HCT116 (cell line): ENCODE results near the gene CDCP1. TPM values are rescaled to one million over a fixed set of nuclear protein-coding genes. Genes with fewer than 3 reads are reported as not detected.
A peak's percentile ranks its signal among the peaks of the same experiment; 100 is the strongest.

Source experiments
- ATAC-seq: fragments of 200-7000 bp; cut with Tn5 transposase; 2 replicates; pipeline ENCODE4 v1.9.1; 2020; ENCODE audit warnings: mild to moderate bottlenecking, moderate library complexity
- BruUV-seq: library from RNA; stranded (reverse); fragments of 400-500 nt; replicated peaks from 2 replicates; lab custom pipeline; 2021; lab: Mats Ljungman, UMichigan
- CTCF ChIA-PET: fragments of 300-600 bp; sonication (Branson Sonifier 250); formaldehyde crosslinking; loops from one replicate; lab custom pipeline; 2021; ENCODE audit warnings: antibody characterized with exemption; lab: Charles Lee
- POLR2A ChIA-PET: fragments of 300-600, 350-600 bp; sonication (Branson Sonifier 250); formaldehyde crosslinking; loops from one replicate; lab custom pipeline; 2021; ENCODE audit warnings: antibody characterized with exemption; lab: Charles Lee
- RAD21 ChIA-PET, 2 experiments: fragments of 300-600 bp; sonication (Branson Sonifier 250); formaldehyde crosslinking; loops; one replicate each; lab custom pipeline; 2023; ENCODE audit warnings: low total read pairs in 2 of 2; ENCODE audit not compliant: uncharacterized antibody in 2 of 2, unreplicated experiment in 2 of 2, low non-redundant PET in 1 of 2; lab: Charles Lee
- DNase-seq: peaks from one replicate; pipeline ENCODE4 v3.0.0-alpha.2; 2010; ENCODE audit warnings: low read depth, low spot score
- H2AFZ ChIP-seq: fragments of 200-600 bp; shearing (Covaris generic), sonication (generic); 2 replicates; pipeline ENCODE4 v1.6.1; 2017; ENCODE audit warnings: low read depth, mixed run types, mixed read lengths, antibody characterized with exemption, low read length; ENCODE audit not compliant: poor library complexity, severe bottlenecking
- H3K27ac ChIP-seq: 2 replicates; pipeline ENCODE4 v1.5.1; 2012; ENCODE audit warnings: low read depth, low read length
- H3K27me3 ChIP-seq: fragments of 200-600 bp; sonication (generic); 2 replicates; pipeline ENCODE4 v1.6.1; 2016; ENCODE audit warnings: mixed run types, low read length, mixed read lengths; ENCODE audit not compliant: insufficient read depth
- H3K36me3 ChIP-seq, 2 experiments: fragments of 200-500 bp in 1 of 2; fragments of 200-600 bp in 1 of 2; sonication (Bioruptor generic) in 1 of 2; sonication (generic) in 1 of 2; 2 replicates each; pipeline versions ENCODE4 v1.5.1 to v1.6.1; 2014 to 2016; ENCODE audit warnings: low read length in 2 of 2, inconsistent platforms in 1 of 2, mixed read lengths in 1 of 2, mixed run types in 1 of 2; ENCODE audit not compliant: insufficient read depth in 2 of 2, control insufficient read depth in 1 of 2
- H3K4me1 ChIP-seq, 2 experiments: fragments of 200-600 bp in 1 of 2; sonication (generic) in 1 of 2; 2 replicates each; pipeline versions ENCODE4 v1.5.1 to v1.6.1; 2012 to 2017; ENCODE audit warnings: low read length in 2 of 2, inconsistent platforms in 1 of 2, mild to moderate bottlenecking in 1 of 2, mixed read lengths in 1 of 2, mixed run types in 1 of 2, moderate library complexity in 1 of 2; ENCODE audit not compliant: insufficient read depth in 2 of 2, control insufficient read depth in 1 of 2
- H3K4me2 ChIP-seq: fragments of 200-600 bp; sonication (generic); 2 replicates; pipeline ENCODE4 v1.6.1; 2017; ENCODE audit warnings: mixed run types, low read length, mixed read lengths
- H3K4me3 ChIP-seq, 2 experiments: fragments of 200-600 bp in 1 of 2; sonication (generic) in 1 of 2; replicated peaks in 1 of 2; 2 replicates each; pipeline ENCODE4 v1.5.1; 2011 to 2016; ENCODE audit warnings: low read length in 2 of 2, control low read depth in 1 of 2, low read depth in 1 of 2, mild to moderate bottlenecking in 1 of 2, mixed read lengths in 1 of 2, mixed run types in 1 of 2
- H3K79me2 ChIP-seq: fragments of 200-600 bp; sonication (generic); 2 replicates; pipeline ENCODE4 v1.6.1; 2017; ENCODE audit warnings: mild to moderate bottlenecking, mixed run types, low read length, moderate library complexity, mixed read lengths; ENCODE audit not compliant: insufficient read depth
- H3K9ac ChIP-seq: fragments of 200-600 bp; sonication (generic); 2 replicates; pipeline ENCODE4 v1.6.1; 2016; ENCODE audit warnings: low read length, mixed read lengths
- H3K9me2 ChIP-seq: fragments of 200-600 bp; sonication (generic), shearing (Covaris generic); 2 replicates; pipeline ENCODE4 v1.6.1; 2017; ENCODE audit warnings: mixed run types, mild to moderate bottlenecking, moderate library complexity; ENCODE audit not compliant: insufficient read depth
- H3K9me3 ChIP-seq, 2 experiments: fragments of 200-500 bp in 1 of 2; fragments of 200-600 bp in 1 of 2; sonication (Bioruptor generic) in 1 of 2; sonication (generic) in 1 of 2; 2 replicates each; pipeline ENCODE4 v1.6.1; 2014 to 2017; ENCODE audit warnings: low read length in 2 of 2, mixed read lengths in 2 of 2, inconsistent platforms in 1 of 2, low read depth in 1 of 2, mild to moderate bottlenecking in 1 of 2, mixed run types in 1 of 2, moderate library complexity in 1 of 2; ENCODE audit not compliant: control insufficient read depth in 1 of 2, insufficient read depth in 1 of 2
- H4K20me1 ChIP-seq: fragments of 200-600 bp; sonication (generic), shearing (Covaris generic); 2 replicates; pipeline ENCODE4 v1.6.1; 2017; ENCODE audit warnings: mixed run types, mild to moderate bottlenecking, moderate library complexity; ENCODE audit not compliant: insufficient read depth
- CBX3 ChIP-seq: IDR thresholded peaks from 2 replicates; pipeline ENCODE4 v1.6.1; 2012; ENCODE audit warnings: low read depth
- CEBPB ChIP-seq: IDR thresholded peaks from 2 replicates; pipeline ENCODE4 v1.6.1; 2012; ENCODE audit warnings: low read depth
- EGR1 ChIP-seq: IDR thresholded peaks from 2 replicates; pipeline ENCODE4 v1.6.1; 2012; ENCODE audit warnings: low read depth
- EZH2 ChIP-seq: fragments of 200-600 bp; sonication (generic); IDR thresholded peaks from 2 replicates; pipeline ENCODE4 v1.6.1; 2017; ENCODE audit warnings: antibody characterized with exemption, mixed run types
- EZH2phosphoT487 ChIP-seq: fragments of 200-600 bp; IDR thresholded peaks from 2 replicates; pipeline ENCODE4 v1.6.1; 2018; ENCODE audit warnings: antibody characterized with exemption, borderline replicate concordance
- FOSL1 ChIP-seq: IDR thresholded peaks from 2 replicates; pipeline ENCODE4 v1.6.1; 2012; ENCODE audit warnings: low read depth
- JUND ChIP-seq: IDR thresholded peaks from 2 replicates; pipeline ENCODE4 v1.6.1; 2012
- POLR2A ChIP-seq: IDR thresholded peaks from 2 replicates; pipeline ENCODE4 v1.7.0; 2011; ENCODE audit warnings: borderline replicate concordance; ENCODE audit not compliant: insufficient read depth, insufficient read length; ENCODE audit errors: extremely low read depth
- POLR2AphosphoS5 ChIP-seq: IDR thresholded peaks from 2 replicates; pipeline ENCODE4 v1.6.1; 2011; ENCODE audit warnings: mild to moderate bottlenecking, low read depth, low read length, moderate library complexity
- RAD21 ChIP-seq: IDR thresholded peaks from 2 replicates; pipeline ENCODE4 v1.6.1; 2012; ENCODE audit warnings: low read depth, mild to moderate bottlenecking
- SIN3A ChIP-seq: IDR thresholded peaks from 2 replicates; pipeline ENCODE4 v1.6.1; 2012; ENCODE audit warnings: low read depth
- SRF ChIP-seq: IDR thresholded peaks from 2 replicates; pipeline ENCODE4 v1.6.1; 2012; ENCODE audit warnings: low read depth
- TCF7L2 ChIP-seq: IDR thresholded peaks from 2 replicates; pipeline ENCODE4 v1.7.0; 2011; ENCODE audit warnings: borderline replicate concordance, inconsistent platforms; ENCODE audit not compliant: insufficient read depth, insufficient read length; ENCODE audit errors: extremely low read depth
- YY1 ChIP-seq: IDR thresholded peaks from 2 replicates; pipeline ENCODE4 v1.6.1; 2011; ENCODE audit warnings: low read length, low read depth, moderate library complexity, mild to moderate bottlenecking; ENCODE audit not compliant: insufficient replicate concordance; ENCODE audit errors: extremely low read depth
- ZFX ChIP-seq: fragments of 450-650 bp; IDR thresholded peaks from 2 replicates; pipeline ENCODE4 v1.6.1; 2017
- ZNF274 ChIP-seq: fragments of 200-500 bp; sonication (Bioruptor generic); IDR thresholded peaks from 2 replicates; pipeline ENCODE4 v1.6.1; 2014; ENCODE audit warnings: mild to moderate bottlenecking, low read depth, low read length, inconsistent platforms
- intact Hi-C: fragments of 100-400 bp; cut with micrococcal nuclease; formaldehyde crosslinking; loops from 2 replicates; pipeline ENCODE4 v1.10.0; 2022
- total RNA-seq: library from RNA; stranded (reverse); gene quantifications from one replicate; pipeline ENCODE4 v1.2.1, GENCODE V29; 2021; ENCODE audit not compliant: unreplicated experiment
- TF ChIP-seq, protein P1 (sequence below): IDR thresholded peaks from 2 replicates; pipeline ENCODE4 v1.6.1; 2012
- TF ChIP-seq, protein P2 (sequence below), 3 experiments: fragments of 200-600 bp in 1 of 3; sonication (generic) in 1 of 3; IDR thresholded peaks in 2 of 3; conservative IDR thresholded peaks in 1 of 3; 2 replicates each; pipeline ENCODE4 v1.5.1; 2012 to 2017; ENCODE audit warnings: low read depth in 2 of 3, low read length in 2 of 3, antibody characterized with exemption in 1 of 3, borderline replicate concordance in 1 of 3, control low read depth in 1 of 3, mild to moderate bottlenecking in 1 of 3, mixed read lengths in 1 of 3, mixed run types in 1 of 3, moderate library complexity in 1 of 3; ENCODE audit not compliant: insufficient read depth in 1 of 3
- TF ChIP-seq, protein P3 (sequence below): IDR thresholded peaks from 2 replicates; pipeline ENCODE4 v1.6.1; 2012
- TF ChIP-seq, protein P4 (sequence below): IDR thresholded peaks from 2 replicates; pipeline ENCODE4 v1.6.1; 2012; ENCODE audit warnings: low read depth

Gene CDCP1
- total RNA-seq, 1 experiment from 2014 or later = 196 TPM

DNA sequence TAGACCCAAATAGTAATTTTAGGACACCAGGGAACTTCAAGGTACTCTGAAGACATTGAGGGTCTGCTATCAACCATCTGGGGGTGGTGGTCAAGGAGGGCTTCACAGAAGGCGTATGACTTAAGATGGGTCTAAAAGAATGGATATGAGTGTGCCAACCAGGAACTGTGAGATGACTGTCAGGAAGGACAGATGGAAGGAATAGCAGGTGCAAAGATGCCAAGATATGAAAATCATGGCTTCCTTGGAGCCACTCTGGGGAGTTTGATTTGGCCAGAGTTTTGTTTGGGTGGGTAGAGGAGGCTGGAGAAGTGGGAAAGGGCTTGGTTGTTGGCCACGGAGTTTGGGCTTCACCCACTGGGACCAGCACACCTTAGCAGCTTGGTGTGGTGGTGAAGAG lies 21.2 kb downstream of the CDCP1 start:
- peak overlapping the region; percentile 16 to 33 for H3K4me3 ChIP-seq
- no peaks in the 10 kb centered on the region for H3K27me3 ChIP-seq
- peaks cover 89 to 100% of the 10 kb centered on the region in 2 experiments for H3K4me1 ChIP-seq
- TSS peak; percentile 55 for BruUV-seq
- ATAC-seq (no peak), DNase-seq (no peak)
- H3K9me2 ChIP-seq = no peaks in the 10 kb centered on the region
- peaks cover 100% of the 10 kb centered on the region for H3K79me2 ChIP-seq
- peak overlapping the region; percentile 61 for H3K9ac ChIP-seq
- H4K20me1 ChIP-seq = no peaks in the 10 kb centered on the region
- POLR2A ChIA-PET = interaction anchor here (1.3 to 3.7 kb wide), 4 partner anchors 9 to 74 kb away, joined by 9 to 31 read pairs (median 24); partner anchors contain the start of gene CDCP1
- intact Hi-C loops = loop anchor here (1.0 to 5.0 kb wide), 2 partner anchors 9 to 83 kb away; no protein-coding TSS in a partner anchor
- no peak overlapping the region for H2AFZ ChIP-seq
- H3K9me3 ChIP-seq = no peaks in the 10 kb centered on the region
- peak overlapping the region; percentile 91 for H3K27ac ChIP-seq
- CTCF ChIA-PET = no interaction called here
- TF ChIP-seq TCF7L2 (no peak), FOSL1 (no peak), YY1 (no peak), SRF (no peak), CBX3 (no peak), POLR2A (no peak), ZFX (no peak), SIN3A (no peak), ZNF274 (no peak), CEBPB (no peak), EZH2 (no peak), EZH2phosphoT487 (no peak), RAD21 (no peak), JUND (no peak), EGR1 (no peak), POLR2AphosphoS5 (no peak)
- TF ChIP-seq, protein P1, sequence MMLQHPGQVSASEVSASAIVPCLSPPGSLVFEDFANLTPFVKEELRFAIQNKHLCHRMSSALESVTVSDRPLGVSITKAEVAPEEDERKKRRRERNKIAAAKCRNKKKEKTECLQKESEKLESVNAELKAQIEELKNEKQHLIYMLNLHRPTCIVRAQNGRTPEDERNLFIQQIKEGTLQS = no peak
- TF ChIP-seq, protein P2, sequence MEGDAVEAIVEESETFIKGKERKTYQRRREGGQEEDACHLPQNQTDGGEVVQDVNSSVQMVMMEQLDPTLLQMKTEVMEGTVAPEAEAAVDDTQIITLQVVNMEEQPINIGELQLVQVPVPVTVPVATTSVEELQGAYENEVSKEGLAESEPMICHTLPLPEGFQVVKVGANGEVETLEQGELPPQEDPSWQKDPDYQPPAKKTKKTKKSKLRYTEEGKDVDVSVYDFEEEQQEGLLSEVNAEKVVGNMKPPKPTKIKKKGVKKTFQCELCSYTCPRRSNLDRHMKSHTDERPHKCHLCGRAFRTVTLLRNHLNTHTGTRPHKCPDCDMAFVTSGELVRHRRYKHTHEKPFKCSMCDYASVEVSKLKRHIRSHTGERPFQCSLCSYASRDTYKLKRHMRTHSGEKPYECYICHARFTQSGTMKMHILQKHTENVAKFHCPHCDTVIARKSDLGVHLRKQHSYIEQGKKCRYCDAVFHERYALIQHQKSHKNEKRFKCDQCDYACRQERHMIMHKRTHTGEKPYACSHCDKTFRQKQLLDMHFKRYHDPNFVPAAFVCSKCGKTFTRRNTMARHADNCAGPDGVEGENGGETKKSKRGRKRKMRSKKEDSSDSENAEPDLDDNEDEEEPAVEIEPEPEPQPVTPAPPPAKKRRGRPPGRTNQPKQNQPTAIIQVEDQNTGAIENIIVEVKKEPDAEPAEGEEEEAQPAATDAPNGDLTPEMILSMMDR (IDR thresholded peaks at IDR 0.05 in 2 of 3, conservative IDR thresholded peaks at IDR 0.05 in 1 of 3; ENCODE audit: borderline replicate concordance in 1 of 3, insufficient read depth in 1 of 3, low read depth in 2 of 3, low read length in 2 of 3) = no peak
- TF ChIP-seq, protein P3, sequence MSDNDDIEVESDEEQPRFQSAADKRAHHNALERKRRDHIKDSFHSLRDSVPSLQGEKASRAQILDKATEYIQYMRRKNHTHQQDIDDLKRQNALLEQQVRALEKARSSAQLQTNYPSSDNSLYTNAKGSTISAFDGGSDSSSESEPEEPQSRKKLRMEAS = no peak
- TF ChIP-seq, protein P4, sequence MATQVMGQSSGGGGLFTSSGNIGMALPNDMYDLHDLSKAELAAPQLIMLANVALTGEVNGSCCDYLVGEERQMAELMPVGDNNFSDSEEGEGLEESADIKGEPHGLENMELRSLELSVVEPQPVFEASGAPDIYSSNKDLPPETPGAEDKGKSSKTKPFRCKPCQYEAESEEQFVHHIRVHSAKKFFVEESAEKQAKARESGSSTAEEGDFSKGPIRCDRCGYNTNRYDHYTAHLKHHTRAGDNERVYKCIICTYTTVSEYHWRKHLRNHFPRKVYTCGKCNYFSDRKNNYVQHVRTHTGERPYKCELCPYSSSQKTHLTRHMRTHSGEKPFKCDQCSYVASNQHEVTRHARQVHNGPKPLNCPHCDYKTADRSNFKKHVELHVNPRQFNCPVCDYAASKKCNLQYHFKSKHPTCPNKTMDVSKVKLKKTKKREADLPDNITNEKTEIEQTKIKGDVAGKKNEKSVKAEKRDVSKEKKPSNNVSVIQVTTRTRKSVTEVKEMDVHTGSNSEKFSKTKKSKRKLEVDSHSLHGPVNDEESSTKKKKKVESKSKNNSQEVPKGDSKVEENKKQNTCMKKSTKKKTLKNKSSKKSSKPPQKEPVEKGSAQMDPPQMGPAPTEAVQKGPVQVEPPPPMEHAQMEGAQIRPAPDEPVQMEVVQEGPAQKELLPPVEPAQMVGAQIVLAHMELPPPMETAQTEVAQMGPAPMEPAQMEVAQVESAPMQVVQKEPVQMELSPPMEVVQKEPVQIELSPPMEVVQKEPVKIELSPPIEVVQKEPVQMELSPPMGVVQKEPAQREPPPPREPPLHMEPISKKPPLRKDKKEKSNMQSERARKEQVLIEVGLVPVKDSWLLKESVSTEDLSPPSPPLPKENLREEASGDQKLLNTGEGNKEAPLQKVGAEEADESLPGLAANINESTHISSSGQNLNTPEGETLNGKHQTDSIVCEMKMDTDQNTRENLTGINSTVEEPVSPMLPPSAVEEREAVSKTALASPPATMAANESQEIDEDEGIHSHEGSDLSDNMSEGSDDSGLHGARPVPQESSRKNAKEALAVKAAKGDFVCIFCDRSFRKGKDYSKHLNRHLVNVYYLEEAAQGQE = no peak
- RAD21 ChIA-PET = interaction anchor here in 1 of 2 experiments (1.5 kb wide), 1 partner anchor 85 kb away, joined by 3 read pairs; no protein-coding TSS in a partner anchor
- peaks cover 0 to 13% of the 10 kb centered on the region in 2 experiments; a peak in 2 of 4 replicates for H3K36me3 ChIP-seq
- peak overlapping the region; percentile 72 for H3K4me2 ChIP-seq
